HG03039 (cell line): ENCODE measurements around the gene CPA1.

Experiments used
- ATAC-seq: cut with Tn5 transposase; IDR thresholded peaks from one replicate; pipeline ENCODE4 v1.9.1; 2021; ENCODE audit warnings: mild to moderate bottlenecking, moderate library complexity; ENCODE audit not compliant: unreplicated experiment

The CPA1 gene

GRCh38 chr7:130353196-130353595 is 27.1 kb upstream of the CPA1 start:
- no peak for ATAC-seq

- no peak for ATAC-seq
These were observed 24.0 kb upstream of the CPA1 start for GRCh38 chr7:130356121-130356875.

DNA sequence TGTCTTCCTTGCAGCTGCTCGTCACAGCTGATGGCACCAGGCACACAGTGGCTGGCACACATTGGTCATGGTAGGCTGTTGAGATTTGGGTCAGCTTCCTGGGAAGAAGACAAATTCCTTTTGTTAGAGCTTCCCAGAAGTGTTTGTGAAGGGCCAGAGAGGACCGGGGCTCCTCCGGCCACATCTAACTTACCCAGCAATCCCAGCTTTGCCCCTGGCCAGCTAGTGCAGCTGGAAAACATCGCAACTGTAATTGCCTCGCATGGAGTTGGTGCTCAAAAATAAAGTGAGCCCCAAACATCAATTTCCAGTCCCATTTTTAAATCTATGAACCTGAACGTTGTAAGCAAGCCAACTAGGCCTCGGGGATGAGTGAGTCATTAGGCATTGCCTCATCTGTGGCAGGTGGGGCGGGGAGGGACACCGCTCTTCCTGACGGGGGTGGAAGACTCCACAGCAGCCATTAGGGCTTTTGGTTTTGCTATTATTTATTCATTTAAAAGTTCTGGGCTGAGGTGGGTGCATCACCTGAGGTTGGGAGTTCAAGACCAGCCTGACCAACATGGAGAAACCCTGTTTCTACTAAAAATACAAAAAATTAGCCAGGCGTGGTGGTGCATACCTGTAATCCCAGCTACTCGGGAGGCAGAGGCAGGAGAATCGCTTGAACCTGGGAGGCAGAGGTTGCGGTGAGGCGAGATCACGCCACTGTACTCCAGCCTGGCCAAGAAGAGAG is 23.2 kb upstream of the CPA1 start:
- ATAC-seq, result no peak

- no peak for ATAC-seq
These were observed 21.8 kb upstream of the CPA1 start for GRCh38 chr7:130358471-130358870.

DNA sequence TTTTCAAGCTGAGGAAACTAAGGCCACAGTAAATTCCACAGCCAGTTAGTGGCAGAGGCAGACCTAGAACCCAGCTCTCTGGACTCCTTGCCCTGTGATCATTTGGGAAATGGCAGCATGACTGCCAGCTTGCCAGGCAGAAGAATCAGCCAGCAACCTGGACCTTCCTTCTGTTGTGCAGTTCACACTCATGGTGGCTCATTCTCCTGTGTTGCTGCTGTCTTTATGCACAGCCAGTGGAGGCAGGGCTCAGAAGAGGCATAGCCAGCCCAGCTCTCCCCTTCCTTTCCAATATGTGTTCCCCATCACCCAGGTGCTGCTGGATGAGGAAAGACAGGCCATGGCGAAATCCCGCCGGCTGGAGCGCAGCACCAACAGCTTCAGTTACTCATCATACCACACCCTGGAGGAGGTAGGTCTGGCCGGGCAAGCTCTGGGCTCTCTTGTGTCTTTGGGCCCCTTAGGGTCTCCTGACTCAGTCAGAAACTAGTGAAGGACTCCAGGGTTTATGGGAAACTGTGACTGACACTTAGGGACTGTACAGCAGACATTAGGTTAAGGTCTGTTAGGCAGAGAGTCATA is 20.9 kb upstream of the CPA1 start:
- no peak for ATAC-seq

- no peak for ATAC-seq
These were observed 19.8 kb upstream of the CPA1 start for GRCh38 chr7:130360518-130360917.

DNA sequence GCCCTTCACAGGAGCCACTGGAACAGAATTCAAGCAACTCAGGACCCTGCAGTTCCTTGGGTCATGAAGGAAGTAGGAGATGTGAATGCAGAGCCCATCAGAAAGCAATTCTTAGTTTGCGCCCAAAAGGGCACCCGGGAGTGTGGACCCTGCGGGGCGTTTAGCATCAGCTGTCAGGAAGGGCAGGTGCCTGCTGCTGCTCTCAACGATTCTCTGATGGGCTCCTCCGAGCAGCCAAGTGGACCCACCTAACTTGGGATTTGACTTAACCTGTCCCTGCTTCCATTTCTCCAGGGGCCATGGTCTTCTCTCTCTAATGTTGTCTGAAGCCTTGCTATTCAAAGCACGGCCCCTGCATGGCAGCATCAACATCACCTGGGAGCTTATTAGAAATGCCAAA is 18.6 kb upstream of the CPA1 start:
- ATAC-seq, result no peak

GRCh38 chr7:130362251-130362816 is 18.0 kb upstream of the CPA1 start:
- ATAC-seq, result no peak

GRCh38 chr7:130363026-130363847 is 17.1 kb upstream of the CPA1 start:
- peak; percentile 44 for ATAC-seq

DNA sequence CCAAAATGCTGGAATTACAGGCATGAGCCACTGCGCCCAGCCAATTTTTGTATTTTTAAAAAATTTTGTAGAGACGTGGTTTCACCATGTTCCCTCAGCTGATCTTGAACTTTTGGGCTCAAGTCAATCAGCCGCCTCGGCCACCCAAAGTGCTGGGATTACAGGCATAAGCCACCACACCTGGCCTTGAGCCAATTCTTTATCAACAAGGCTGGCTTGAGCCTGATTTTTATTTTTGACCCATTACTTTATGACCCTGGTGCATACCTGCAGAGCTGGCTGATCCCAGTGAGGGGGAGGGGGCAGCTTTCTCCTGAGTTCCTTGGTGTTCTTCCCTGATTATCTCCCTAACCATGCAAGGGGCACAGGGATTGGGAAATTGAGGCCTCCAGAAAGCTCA is 15.8 kb upstream of the CPA1 start:
- no peak for ATAC-seq

DNA sequence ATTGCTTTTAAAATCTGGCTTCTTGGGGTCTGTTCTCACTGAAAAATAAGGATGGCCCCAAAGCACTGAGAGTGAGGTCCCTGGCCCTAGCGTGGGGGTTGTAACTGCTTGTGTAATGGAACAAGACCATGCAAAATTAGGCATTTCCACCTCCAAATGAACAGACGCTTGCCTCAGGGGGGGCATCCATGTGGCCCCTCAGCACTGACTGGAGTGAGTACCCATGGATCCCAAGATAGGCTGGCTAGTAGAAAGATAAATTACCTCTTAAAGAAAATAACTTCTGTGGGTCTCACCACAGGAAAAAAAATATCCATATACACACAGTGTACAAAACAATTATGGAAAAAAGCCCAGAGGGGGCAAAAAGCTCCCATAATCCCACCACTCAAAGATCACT is 15.2 kb upstream of the CPA1 start:
- ATAC-seq, result no peak

DNA sequence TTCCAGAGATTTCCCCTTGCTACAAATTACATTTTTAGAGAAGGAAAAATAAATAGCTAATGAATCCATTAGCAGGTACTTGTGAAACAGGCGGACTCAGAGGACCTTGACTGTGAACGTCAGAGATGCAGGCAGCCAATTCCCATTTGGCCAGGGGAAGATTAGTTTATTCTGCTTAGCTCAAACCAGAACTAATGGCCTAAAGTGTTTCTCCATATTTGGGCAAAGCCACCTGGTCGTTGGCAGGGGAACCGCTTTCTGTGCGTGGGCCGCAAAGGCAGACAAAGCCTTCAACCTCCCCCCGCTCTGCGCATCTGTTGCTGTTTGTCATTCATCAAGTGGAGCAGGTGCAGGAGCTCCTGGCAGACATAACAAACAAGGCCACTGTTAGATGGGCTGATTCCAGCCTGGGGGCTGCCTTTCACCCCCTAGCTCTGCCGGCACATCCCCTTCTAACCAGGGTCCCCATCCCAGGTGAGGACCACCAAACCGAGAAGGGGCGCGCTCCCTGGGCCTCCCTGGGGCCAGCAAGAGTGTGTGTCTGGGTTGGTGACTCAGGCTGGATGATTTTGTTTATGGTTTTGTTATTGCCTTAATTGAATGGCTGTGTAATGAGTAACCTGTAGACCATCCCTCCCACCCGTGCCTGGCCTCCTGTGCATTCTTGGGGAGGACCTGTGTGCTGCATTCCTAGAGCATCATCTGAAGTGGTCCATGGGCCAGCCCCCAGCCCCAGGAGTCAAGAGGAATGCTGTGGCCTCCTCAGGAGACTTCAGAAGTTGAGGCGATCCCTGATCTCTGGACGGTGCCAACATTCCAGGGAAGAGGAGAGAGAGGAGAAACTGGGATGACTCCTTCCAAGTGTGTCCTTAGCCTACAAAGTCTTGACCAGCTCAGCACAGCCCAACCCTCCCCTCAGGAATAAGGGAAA is 14.5 kb upstream of the CPA1 start:
- no peak for ATAC-seq

- ATAC-seq, result no peak
These were observed 13.7 kb upstream of the CPA1 start for GRCh38 chr7:130366564-130366963.

GRCh38 chr7:130367088-130367755 is 13.1 kb upstream of the CPA1 start:
- no peak for ATAC-seq

DNA sequence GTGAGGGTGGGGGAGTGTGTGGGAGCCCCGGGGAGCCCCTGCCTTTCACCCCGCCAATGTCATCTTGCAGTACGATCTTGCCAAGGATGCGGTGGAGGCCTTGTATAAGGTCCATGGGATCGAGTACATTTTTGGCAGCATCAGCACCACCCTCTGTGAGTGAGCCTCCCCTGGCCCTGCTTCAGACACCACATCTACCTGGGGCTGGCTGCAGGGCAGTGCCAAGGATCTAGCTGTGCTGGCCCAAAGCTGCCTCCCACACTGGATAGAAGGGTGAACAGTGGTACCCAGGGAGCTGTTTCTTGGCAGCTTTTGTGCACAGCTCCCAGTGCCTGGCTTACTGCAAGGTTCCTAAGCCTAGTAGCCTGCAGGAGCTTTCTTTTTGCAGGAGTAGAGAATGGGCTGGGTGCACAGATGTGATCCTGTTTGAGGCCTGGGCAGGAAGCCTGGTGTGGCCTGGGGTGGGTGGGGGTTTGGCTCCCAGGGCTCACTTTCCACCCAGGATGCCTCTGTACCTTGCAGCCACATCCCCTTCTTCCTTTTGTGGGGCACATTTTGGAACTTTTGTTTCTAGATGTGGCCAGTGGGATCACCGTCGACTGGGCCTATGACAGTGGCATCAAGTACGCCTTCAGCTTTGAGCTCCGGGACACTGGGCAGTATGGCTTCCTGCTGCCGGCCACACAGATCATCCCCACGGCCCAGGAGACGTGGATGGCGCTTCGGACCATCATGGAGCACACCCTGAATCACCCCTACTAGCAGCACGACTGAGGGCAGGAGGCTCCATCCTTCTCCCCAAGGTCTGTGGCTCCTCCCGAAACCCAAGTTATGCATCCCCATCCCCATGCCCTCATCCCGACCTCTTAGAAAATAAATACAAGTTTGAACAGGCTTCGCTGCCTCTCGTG is 12.2 kb upstream of the CPA1 start:
- no peak for ATAC-seq

GRCh38 chr7:130369110-130369711 is 11.1 kb upstream of the CPA1 start:
- no peak for ATAC-seq

DNA sequence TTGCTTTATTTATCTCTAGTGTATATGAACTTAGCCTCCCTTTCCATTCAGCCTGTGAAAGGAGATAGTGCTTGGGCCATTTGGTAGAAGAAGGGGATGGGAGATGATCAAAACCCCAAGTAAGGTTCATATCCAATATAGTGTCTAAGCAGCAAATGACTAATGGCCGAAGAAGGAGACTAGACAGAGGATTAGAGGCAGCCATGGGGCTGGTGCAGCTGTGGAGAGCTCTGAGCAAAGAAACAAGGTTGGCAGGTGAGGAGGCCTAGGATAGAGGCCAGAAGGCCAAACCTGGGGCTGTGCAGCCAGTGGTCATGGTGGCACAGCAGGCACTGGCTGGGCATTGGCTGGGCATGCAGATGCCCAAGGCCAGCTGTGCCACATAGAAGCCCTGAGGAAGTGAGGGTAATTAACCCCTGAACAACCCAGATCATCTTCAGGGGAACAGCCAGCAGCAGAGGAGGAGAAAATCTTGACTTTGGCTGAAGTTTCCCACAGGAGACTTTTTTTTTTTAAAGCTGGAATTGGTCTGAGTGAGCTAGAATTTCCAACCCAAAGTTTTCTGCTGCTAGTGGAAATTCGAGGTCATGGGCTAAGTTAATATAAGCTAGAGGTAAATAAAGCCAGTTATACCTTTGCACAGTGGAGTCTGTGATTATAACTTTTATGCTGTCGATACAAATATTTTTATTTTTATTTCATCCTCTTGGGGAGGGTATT is 10.3 kb upstream of the CPA1 start:
- no peak for ATAC-seq
